Uterus (tissue), 4 donors: ENCODE measurements around the gene NCAM1. TPM values are rescaled to one million over a fixed set of nuclear protein-coding genes. Genes with fewer than 3 reads are reported as not detected.

Source experiments
- DNase-seq, 2 donors: peaks; one replicate each; pipeline ENCODE4 v3.0.0-alpha.2; 2019 to 2020
- H3K27ac ChIP-seq, 2 donors: fragments of 200-600 bp; sonication (generic); 1 replicate in 1 of 2; 2 replicates in 1 of 2; pipeline ENCODE4 v1.5.1; 2016 to 2018
- H3K27me3 ChIP-seq, 2 donors: fragments of 200-600 bp; sonication (generic); one replicate each; pipeline ENCODE4 v1.5.1; 2018 to 2019; ENCODE audit warnings: control low read depth in 1 of 2
- H3K36me3 ChIP-seq, 2 donors: fragments of 200-600 bp; sonication (generic); one replicate each; pipeline ENCODE4 v1.5.1; 2019; ENCODE audit warnings: control low read depth in 1 of 2
- H3K4me1 ChIP-seq, 2 donors: fragments of 200-600 bp; sonication (generic); one replicate each; pipeline ENCODE4 v1.5.1; 2018 to 2019; ENCODE audit warnings: control low read depth in 1 of 2
- H3K4me3 ChIP-seq, 2 donors: fragments of 200-600 bp; sonication (generic); 1 replicate in 1 of 2; 2 replicates in 1 of 2; pipeline ENCODE4 v1.5.1; 2018 to 2019; ENCODE audit warnings: mild to moderate bottlenecking in 1 of 2
- H3K9me3 ChIP-seq, 2 donors: fragments of 200-600 bp; sonication (generic); one replicate each; pipeline ENCODE4 v1.5.1; 2019; ENCODE audit warnings: control low read depth in 1 of 2
- POLR2A ChIP-seq, 2 donors: fragments of 450-650 bp; IDR thresholded peaks; one replicate each; pipeline ENCODE4 v1.6.1; 2016; ENCODE audit warnings: antibody characterized with exemption in 2 of 2, mild to moderate bottlenecking in 1 of 2, moderate library complexity in 1 of 2
- intact Hi-C: fragments of 100-400 bp; cut with DNase I; formaldehyde crosslinking; loops from one replicate; pipeline ENCODE4 v1.15.1; 2023; ENCODE audit warnings: low total_unique reads
- total RNA-seq, 4 donors: library from RNA; depleted of rRNA in 3 of 4; stranded (reverse); fragments of >200 nt in 3 of 4; gene quantifications; one replicate each; pipeline versions ENCODE4 v1.1.0 to v1.2.4, GENCODE V29; 2014 to 2023
- TF ChIP-seq, protein P1 (sequence below), 4 experiments: fragments of 200-600 bp in 2 of 4; fragments of 450-650 bp in 2 of 4; sonication (generic) in 2 of 4; IDR thresholded peaks; one replicate each; pipeline ENCODE4 v1.5.1; 2016 to 2019; ENCODE audit warnings: antibody characterized with exemption in 4 of 4, mild to moderate bottlenecking in 2 of 4, moderate library complexity in 1 of 4
- donor health status: DM: yes; HTN: yes; CAD: no.

Gene NCAM1
- total RNA-seq, 4 donors from 2014 or later: 54.4 to 210 (median 171) TPM

DNA sequence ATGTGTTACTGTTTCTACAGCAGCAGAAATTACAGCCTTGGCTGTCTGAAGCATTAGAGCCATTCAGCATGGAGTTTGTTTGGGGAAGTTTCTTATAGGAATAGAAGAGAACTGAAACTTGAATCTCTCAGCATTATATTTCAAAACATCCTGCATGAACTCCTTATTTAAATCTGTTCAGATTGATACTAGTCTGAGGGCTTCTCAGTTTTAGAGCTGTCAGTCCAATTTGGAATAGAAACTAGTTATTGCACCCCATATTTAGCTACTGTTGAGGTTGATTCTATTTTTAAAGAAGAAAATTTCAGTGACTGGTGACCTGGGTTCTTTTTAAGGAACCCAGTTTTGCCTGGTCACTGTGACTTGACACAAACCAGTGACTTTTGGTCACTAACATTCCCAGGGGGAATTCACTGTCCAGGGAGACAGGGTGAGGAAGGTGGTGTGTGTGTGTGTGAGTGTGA lies 227.2 kb downstream of the NCAM1 start:
- no peaks in the 10 kb centered on the region for H3K27me3 ChIP-seq
- H3K9me3 ChIP-seq: no peaks in the 10 kb centered on the region
- TF ChIP-seq, protein P1, sequence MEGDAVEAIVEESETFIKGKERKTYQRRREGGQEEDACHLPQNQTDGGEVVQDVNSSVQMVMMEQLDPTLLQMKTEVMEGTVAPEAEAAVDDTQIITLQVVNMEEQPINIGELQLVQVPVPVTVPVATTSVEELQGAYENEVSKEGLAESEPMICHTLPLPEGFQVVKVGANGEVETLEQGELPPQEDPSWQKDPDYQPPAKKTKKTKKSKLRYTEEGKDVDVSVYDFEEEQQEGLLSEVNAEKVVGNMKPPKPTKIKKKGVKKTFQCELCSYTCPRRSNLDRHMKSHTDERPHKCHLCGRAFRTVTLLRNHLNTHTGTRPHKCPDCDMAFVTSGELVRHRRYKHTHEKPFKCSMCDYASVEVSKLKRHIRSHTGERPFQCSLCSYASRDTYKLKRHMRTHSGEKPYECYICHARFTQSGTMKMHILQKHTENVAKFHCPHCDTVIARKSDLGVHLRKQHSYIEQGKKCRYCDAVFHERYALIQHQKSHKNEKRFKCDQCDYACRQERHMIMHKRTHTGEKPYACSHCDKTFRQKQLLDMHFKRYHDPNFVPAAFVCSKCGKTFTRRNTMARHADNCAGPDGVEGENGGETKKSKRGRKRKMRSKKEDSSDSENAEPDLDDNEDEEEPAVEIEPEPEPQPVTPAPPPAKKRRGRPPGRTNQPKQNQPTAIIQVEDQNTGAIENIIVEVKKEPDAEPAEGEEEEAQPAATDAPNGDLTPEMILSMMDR (IDR thresholded peaks at IDR 0.05): no peak
- no peak for TF ChIP-seq POLR2A (IDR thresholded peaks at IDR 0.05)
- H3K27ac ChIP-seq: peak overlapping the region; percentile 47 to 55
- H3K36me3 ChIP-seq: no peaks in the 10 kb centered on the region
- DNase-seq: no peak
- no peak overlapping the region for H3K4me3 ChIP-seq
- H3K4me1 ChIP-seq: peaks cover 0 to 3% of the 10 kb centered on the region in 2 donors
- intact Hi-C loops: no loop called here

DNA sequence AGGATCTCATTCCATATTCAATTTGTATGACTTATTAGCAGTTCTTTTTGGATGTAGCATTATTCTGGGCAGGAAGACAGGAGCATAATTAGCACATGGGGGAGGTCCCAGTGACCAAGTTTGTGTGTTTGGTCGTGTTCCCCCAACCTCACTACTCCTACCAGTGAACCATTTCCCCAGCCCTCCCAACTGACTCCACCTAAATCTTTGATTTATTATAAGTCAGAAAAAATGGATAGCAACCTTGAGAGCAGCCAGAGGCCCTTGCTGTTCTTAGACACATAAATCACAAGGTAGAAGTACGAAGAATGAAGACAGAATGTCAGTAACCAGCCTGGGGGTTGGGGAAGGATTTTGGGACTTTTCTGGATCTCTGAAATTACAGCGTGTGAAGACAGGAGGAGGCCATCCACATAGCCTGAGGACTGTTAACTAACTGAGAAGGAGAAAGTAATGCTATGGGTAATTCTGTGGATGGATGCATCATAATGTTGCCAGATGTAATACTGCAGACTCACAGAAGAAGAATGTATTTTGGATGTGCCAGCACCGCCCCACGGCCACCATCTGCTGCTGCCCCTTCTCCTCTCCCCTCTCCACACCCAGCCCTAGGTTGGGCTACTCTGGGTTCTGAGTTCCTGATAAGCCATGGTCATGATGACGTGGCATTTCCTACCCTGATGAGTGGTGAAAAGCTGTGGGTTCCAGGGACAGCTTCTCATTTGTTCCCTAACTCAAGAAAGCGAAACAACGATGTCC lies 228.9 kb downstream of the NCAM1 start:
- no peaks in the 10 kb centered on the region for H3K9me3 ChIP-seq
- H3K4me3 ChIP-seq: no peak overlapping the region
- H3K4me1 ChIP-seq: peaks cover 0 to 14% of the 10 kb centered on the region in 2 donors
- peak overlapping the region; percentile 47 to 55 for H3K27ac ChIP-seq
- DNase-seq: peak; percentile 44 to 57
- no peaks in the 10 kb centered on the region for H3K36me3 ChIP-seq
- intact Hi-C loops: no loop called here
- TF ChIP-seq, protein P1 (IDR thresholded peaks at IDR 0.05): no peak
- no peak for TF ChIP-seq POLR2A (IDR thresholded peaks at IDR 0.05)
- no peaks in the 10 kb centered on the region for H3K27me3 ChIP-seq

DNA sequence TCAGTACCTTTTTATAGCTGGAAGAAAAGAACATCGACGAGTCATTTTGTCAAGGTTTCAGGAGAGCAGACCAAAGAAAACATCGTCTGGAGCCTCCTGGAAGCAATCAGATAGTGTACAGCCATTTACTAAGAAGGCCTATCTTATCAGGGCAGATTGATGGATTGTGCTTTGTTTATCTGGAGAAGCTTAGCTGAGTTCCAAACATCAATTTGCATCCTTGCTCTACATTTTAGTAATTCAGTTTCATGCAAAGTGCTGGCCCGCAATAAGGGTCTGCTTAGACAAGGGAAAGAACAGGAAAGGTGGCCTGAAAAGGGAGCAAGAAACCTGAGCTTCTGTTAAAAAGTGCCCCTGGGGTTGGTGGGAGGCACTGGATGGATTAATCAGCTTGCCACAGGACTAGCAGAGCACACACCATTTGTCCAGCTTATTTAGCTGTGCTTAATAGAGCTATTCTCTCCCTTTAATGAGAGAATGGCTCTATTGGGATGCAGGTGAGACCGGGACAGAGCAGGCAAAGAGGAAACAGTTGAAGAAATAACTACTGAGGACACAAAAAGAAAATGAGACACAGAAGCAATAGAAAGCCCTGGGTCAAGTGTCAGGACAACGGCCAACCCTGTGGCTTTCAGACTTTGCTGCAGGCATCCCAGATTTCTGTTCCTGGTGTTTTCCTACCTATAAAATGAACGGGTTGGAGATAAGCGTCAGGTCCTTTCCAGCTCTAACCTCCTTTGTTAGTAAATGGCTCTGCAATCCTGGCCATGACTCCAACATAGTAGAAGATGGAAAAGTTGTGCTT lies 231.1 kb downstream of the NCAM1 start:
- Histone ChIP-seq H3K4me1 (peaks cover 0 to 14% of the 10 kb centered on the region in 2 donors), H3K27ac (peak overlapping the region; percentile 47 to 60), H3K27me3 (no peaks in the 10 kb centered on the region), H3K4me3 (no peak overlapping the region), H3K9me3 (no peaks in the 10 kb centered on the region), H3K36me3 (no peaks in the 10 kb centered on the region)
- TF ChIP-seq, protein P1 (IDR thresholded peaks at IDR 0.05): no peak
- TF ChIP-seq POLR2A (IDR thresholded peaks at IDR 0.05): no peak
- intact Hi-C loops: no loop called here
- no peak for DNase-seq

DNA sequence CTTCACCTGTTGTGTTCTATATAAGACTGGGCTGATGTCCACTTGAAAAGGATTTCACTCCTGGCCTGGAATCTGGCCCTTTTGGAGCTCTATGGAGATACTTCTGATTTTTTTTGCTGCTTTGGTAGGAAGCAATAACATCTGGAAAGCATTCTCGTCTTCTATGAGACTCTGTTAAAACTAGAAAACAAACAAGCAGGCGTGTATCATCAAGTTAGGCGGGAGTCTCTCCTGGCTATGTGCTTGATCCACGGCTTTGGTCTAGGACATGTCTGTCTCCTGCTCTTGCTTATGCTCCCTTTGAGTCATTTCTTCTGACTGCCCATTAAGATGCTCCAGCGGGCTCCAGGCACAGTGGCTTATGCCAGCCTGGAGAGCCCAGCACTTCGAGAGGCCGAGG lies 231.8 kb downstream of the NCAM1 start:
- H3K4me1 ChIP-seq: peaks cover 0 to 14% of the 10 kb centered on the region in 2 donors
- intact Hi-C loops: no loop called here

More for the DNA sequence above, 231.8 kb downstream of the NCAM1 start:
- DNase-seq: peak; percentile 37 to 44
- H3K27ac ChIP-seq: peak overlapping the region; percentile 60 to 69
- H3K36me3 ChIP-seq: no peaks in the 10 kb centered on the region
- H3K27me3 ChIP-seq: no peaks in the 10 kb centered on the region
- H3K4me3 ChIP-seq: no peak overlapping the region
- no peak for TF ChIP-seq POLR2A (IDR thresholded peaks at IDR 0.05)
- TF ChIP-seq, protein P1 (IDR thresholded peaks at IDR 0.05): no peak
- H3K9me3 ChIP-seq: no peaks in the 10 kb centered on the region
